ENCODE data around the gene PACRG. TPM values are rescaled to one million over a fixed set of nuclear protein-coding genes. Genes with fewer than 3 reads are reported as not detected.

The PACRG gene
- total and polyA plus RNA-seq, 2 experiments from 2014 or later = 0.17 to 0.68 TPM

DNA sequence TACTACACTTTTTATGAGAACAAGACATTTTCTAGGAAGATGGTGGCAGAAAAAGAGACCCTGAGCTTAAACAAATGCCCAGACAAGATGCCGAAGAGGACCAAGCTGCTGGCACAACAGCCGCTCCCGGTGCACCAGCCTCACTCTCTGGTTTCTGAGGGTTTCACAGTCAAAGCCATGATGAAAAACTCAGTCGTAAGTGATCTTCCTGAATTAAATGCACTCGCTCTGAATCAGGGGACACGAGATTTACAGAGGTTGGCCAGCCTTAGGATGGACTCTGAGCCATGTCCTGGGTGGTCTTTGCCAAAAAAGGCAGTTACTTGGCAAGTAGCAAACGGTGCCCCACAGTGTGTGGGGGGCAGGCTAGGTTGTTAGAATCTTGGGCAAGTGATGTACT, 423 bp downstream of the PACRG start (continued):
- TF ChIP-seq, protein P1, sequence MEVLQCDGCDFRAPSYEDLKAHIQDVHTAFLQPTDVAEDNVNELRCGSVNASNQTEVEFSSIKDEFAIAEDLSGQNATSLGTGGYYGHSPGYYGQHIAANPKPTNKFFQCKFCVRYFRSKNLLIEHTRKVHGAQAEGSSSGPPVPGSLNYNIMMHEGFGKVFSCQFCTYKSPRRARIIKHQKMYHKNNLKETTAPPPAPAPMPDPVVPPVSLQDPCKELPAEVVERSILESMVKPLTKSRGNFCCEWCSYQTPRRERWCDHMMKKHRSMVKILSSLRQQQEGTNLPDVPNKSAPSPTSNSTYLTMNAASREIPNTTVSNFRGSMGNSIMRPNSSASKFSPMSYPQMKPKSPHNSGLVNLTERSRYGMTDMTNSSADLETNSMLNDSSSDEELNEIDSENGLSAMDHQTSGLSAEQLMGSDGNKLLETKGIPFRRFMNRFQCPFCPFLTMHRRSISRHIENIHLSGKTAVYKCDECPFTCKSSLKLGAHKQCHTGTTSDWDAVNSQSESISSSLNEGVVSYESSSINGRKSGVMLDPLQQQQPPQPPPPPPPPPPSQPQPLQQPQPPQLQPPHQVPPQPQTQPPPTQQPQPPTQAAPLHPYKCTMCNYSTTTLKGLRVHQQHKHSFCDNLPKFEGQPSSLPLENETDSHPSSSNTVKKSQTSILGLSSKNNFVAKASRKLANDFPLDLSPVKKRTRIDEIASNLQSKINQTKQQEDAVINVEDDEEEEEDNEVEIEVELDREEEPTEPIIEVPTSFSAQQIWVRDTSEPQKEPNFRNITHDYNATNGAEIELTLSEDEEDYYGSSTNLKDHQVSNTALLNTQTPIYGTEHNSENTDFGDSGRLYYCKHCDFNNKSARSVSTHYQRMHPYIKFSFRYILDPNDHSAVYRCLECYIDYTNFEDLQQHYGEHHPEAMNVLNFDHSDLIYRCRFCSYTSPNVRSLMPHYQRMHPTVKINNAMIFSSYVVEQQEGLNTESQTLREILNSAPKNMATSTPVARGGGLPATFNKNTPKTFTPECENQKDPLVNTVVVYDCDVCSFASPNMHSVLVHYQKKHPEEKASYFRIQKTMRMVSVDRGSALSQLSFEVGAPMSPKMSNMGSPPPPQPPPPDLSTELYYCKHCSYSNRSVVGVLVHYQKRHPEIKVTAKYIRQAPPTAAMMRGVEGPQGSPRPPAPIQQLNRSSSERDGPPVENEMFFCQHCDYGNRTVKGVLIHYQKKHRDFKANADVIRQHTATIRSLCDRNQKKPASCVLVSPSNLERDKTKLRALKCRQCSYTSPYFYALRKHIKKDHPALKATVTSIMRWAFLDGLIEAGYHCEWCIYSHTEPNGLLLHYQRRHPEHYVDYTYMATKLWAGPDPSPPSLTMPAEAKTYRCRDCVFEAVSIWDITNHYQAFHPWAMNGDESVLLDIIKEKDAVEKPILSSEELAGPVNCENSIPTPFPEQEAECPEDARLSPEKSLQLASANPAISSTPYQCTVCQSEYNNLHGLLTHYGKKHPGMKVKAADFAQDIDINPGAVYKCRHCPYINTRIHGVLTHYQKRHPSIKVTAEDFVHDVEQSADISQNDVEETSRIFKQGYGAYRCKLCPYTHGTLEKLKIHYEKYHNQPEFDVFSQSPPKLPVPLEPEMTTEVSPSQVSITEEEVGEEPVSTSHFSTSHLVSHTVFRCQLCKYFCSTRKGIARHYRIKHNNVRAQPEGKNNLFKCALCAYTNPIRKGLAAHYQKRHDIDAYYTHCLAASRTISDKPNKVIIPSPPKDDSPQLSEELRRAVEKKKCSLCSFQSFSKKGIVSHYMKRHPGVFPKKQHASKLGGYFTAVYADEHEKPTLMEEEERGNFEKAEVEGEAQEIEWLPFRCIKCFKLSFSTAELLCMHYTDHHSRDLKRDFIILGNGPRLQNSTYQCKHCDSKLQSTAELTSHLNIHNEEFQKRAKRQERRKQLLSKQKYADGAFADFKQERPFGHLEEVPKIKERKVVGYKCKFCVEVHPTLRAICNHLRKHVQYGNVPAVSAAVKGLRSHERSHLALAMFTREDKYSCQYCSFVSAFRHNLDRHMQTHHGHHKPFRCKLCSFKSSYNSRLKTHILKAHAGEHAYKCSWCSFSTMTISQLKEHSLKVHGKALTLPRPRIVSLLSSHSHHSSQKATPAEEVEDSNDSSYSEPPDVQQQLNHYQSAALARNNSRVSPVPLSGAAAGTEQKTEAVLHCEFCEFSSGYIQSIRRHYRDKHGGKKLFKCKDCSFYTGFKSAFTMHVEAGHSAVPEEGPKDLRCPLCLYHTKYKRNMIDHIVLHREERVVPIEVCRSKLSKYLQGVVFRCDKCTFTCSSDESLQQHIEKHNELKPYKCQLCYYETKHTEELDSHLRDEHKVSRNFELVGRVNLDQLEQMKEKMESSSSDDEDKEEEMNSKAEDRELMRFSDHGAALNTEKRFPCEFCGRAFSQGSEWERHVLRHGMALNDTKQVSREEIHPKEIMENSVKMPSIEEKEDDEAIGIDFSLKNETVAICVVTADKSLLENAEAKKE (CRISPR knock-in tag; IDR thresholded peaks at IDR 0.05) = no peak
- TF ChIP-seq EZH2phosphoT487 (IDR thresholded peaks at IDR 0.05; ENCODE audit: unreplicated experiment) (no peak), EZH2 (IDR thresholded peaks at IDR 0.05; ENCODE audit: low read depth, unreplicated experiment) (no peak), JUNB (IDR thresholded peaks at IDR 0.05; ENCODE audit: unreplicated experiment) (no peak), ZNF331 (CRISPR knock-in tag; IDR thresholded peaks at IDR 0.05; ENCODE audit: low read depth) (no peak), ZNF114 (CRISPR knock-in tag; IDR thresholded peaks at IDR 0.05) (no peak)

DNA sequence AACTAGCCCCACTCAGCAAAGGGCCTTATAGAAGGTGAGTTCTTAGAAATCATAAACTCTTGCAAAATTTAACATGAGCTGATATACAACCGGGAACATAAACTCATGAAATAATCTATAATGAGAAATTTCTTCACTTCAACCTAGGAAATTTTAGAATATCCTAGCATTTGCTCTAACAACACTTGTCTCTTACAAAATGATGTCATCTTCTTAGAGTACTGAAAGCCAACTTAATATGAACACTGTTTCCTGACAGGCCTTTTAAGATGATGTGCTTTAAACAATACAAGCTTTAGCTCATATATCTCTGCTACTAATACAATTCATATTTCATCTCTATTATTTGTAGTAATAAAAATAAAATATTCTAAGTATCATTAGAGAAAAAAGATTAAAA, 932 bp downstream of the PACRG start:
- Histone ChIP-seq H3K4me2 (no peak overlapping the region; the same call in 1 of the 2 replicates), H3K27ac (ENCODE audit: low read depth) (no peak overlapping the region)
- no peak for TF ChIP-seq ZNF331 (CRISPR knock-in tag; IDR thresholded peaks at IDR 0.05; ENCODE audit: low read depth)
- TF ChIP-seq, protein P1 (CRISPR knock-in tag; IDR thresholded peaks at IDR 0.05) = no peak
- TF ChIP-seq NANOG (IDR thresholded peaks at IDR 0.05; ENCODE audit: borderline replicate concordance) = no peak
- TF ChIP-seq EZH2 (IDR thresholded peaks at IDR 0.05; ENCODE audit: low read depth, unreplicated experiment) = no peak
- TF ChIP-seq, protein P2, sequence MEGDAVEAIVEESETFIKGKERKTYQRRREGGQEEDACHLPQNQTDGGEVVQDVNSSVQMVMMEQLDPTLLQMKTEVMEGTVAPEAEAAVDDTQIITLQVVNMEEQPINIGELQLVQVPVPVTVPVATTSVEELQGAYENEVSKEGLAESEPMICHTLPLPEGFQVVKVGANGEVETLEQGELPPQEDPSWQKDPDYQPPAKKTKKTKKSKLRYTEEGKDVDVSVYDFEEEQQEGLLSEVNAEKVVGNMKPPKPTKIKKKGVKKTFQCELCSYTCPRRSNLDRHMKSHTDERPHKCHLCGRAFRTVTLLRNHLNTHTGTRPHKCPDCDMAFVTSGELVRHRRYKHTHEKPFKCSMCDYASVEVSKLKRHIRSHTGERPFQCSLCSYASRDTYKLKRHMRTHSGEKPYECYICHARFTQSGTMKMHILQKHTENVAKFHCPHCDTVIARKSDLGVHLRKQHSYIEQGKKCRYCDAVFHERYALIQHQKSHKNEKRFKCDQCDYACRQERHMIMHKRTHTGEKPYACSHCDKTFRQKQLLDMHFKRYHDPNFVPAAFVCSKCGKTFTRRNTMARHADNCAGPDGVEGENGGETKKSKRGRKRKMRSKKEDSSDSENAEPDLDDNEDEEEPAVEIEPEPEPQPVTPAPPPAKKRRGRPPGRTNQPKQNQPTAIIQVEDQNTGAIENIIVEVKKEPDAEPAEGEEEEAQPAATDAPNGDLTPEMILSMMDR (conservative IDR thresholded peaks at IDR 0.05; ENCODE audit: low read depth in 2 of 2) = no peak

More for the DNA sequence above, 932 bp downstream of the PACRG start:
- Histone ChIP-seq H3K27me3 (ENCODE audit: insufficient read depth) (no peaks in the 10 kb centered on the region), H4K20me1 (replicated peaks; ENCODE audit: insufficient read depth) (no peaks in the 10 kb centered on the region), H3K4me1 (ENCODE audit: insufficient read depth) (peaks cover 16% of the 10 kb centered on the region; the same call in 1 of the 2 replicates), H2AFZ (peak overlapping the region; percentile 83; the same call in 1 of the 2 replicates), H3K79me2 (replicated peaks; ENCODE audit: insufficient read depth) (no peaks in the 10 kb centered on the region), H3K9me2 (ENCODE audit: insufficient read depth) (no peaks in the 10 kb centered on the region), H3K36me3 (ENCODE audit: insufficient read depth) (no peaks in the 10 kb centered on the region), H3K4me3 (no peak overlapping the region), H3F3A (replicated peaks; ENCODE audit: low read depth) (no peaks in the 10 kb centered on the region)
- Mint-ChIP-seq H3K4me1 (peaks cover 18% of the 10 kb centered on the region; the same call in 2 of the 3 replicates), H3K4me3 (peak overlapping the region; percentile 54; the same call in 1 of the 3 replicates), H3K9me3 (no peaks in the 10 kb centered on the region), H3K36me3 (ENCODE audit: low read depth) (no peaks in the 10 kb centered on the region), H3K27ac (no peak overlapping the region), H3K27me3 (ENCODE audit: insufficient read depth, low read depth, poor library complexity) (peaks cover 3% of the 10 kb centered on the region)
- ATAC-seq (no peak), DNase-seq (ENCODE audit: low spot score) (no peak)
